Lower leg skin (tissue), 3 donors: ENCODE data around the gene NFIA.

Experiments used
- POLR2A ChIP-seq, 2 donors: fragments of 450-650 bp; IDR thresholded peaks; one replicate each; pipeline ENCODE4 v1.6.1; 2016 to 2017; ENCODE audit warnings: antibody characterized with exemption in 2 of 2, mild to moderate bottlenecking in 1 of 2, moderate library complexity in 1 of 2
- TF ChIP-seq, protein P1 (sequence below), 3 donors: fragments of 450-650 bp; IDR thresholded peaks; one replicate each; pipeline ENCODE4 v1.5.1; 2016; ENCODE audit warnings: antibody characterized with exemption in 3 of 3, mild to moderate bottlenecking in 3 of 3, moderate library complexity in 2 of 3

DNA sequence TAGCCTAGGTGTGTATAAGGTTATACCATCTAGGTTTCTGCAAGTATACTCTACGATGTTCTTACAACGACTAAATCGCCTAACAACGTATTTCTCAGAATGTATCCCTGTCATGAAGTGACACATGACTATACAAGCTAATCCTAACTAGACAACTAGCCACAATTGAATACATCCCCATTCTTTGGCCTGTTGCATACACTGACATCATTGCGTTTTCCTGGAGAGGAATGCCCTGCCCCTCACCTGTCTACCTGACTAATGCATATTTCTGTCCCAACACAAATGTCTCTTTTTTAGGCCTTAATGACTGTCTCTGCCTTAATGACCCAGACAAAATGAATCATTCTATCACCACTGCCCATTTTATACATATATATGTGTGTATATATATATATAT is 8.5 kb upstream of the NFIA start:
- TF ChIP-seq, protein P1, sequence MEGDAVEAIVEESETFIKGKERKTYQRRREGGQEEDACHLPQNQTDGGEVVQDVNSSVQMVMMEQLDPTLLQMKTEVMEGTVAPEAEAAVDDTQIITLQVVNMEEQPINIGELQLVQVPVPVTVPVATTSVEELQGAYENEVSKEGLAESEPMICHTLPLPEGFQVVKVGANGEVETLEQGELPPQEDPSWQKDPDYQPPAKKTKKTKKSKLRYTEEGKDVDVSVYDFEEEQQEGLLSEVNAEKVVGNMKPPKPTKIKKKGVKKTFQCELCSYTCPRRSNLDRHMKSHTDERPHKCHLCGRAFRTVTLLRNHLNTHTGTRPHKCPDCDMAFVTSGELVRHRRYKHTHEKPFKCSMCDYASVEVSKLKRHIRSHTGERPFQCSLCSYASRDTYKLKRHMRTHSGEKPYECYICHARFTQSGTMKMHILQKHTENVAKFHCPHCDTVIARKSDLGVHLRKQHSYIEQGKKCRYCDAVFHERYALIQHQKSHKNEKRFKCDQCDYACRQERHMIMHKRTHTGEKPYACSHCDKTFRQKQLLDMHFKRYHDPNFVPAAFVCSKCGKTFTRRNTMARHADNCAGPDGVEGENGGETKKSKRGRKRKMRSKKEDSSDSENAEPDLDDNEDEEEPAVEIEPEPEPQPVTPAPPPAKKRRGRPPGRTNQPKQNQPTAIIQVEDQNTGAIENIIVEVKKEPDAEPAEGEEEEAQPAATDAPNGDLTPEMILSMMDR (IDR thresholded peaks at IDR 0.05): no peak
- no peak for TF ChIP-seq POLR2A (IDR thresholded peaks at IDR 0.05)
